GM19328 (cell line): ENCODE data around the gene KLK1.
"Not testable (repeated sequence)": the region's sequence is repeated elsewhere in the genome, so short reads cannot be mapped to it uniquely, and the experiment has no call there.

Experiments
- ATAC-seq: cut with Tn5 transposase; IDR thresholded peaks from one replicate; pipeline ENCODE4 v1.9.1; 2021; ENCODE audit warnings: mild to moderate bottlenecking, moderate library complexity; ENCODE audit not compliant: unreplicated experiment

KLK1 gene

GRCh38 chr19:50770164-50770563 lies 53.4 kb downstream of the KLK1 start, which contains the start of gene GPR32:
GPR32 (plus strand) TSS chr19:50770464; CDS start chr19:50770601, 137 bp downstream.
- ATAC-seq = not testable (repeated sequence)
